HG03439 (cell line): ENCODE results near the gene MARK4.
"Not testable (repeated sequence)": the region's sequence is repeated elsewhere in the genome, so short reads cannot be mapped to it uniquely, and the experiment has no call there.

ENCODE experiments used
- ATAC-seq: cut with Tn5 transposase; IDR thresholded peaks from one replicate; pipeline ENCODE4 v1.9.1; 2021; ENCODE audit warnings: mild to moderate bottlenecking, moderate library complexity; ENCODE audit not compliant: unreplicated experiment

MARK4 gene

DNA sequence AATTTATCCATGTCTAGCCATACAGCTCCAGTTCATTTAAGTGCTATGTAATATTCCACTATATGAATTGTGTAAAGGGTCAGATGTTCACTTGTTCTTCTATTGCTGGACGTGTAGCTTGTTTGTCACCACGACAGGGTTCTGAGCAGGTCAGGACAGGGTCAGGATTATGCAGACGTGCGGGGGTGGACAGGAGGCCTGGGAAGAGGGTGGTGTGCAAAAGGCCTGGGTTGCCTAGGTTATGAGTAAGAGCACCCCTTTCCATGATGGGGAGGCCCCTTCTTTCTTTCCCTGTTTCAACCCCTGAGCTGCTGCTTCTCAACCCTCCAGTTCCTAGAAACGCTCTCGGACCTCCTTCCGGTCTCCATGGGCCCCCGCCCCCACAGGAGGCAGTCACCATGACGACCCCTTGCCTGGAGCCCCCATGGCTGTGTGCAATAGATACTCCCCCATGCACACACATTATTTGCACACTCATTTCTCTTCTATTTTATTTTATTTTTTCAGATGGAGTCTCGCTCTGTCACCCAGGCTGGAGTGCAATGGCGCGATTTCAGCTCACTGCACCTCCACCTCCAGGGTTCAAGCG is 7.8 kb upstream of the MARK4 start:
- no peak for ATAC-seq

DNA sequence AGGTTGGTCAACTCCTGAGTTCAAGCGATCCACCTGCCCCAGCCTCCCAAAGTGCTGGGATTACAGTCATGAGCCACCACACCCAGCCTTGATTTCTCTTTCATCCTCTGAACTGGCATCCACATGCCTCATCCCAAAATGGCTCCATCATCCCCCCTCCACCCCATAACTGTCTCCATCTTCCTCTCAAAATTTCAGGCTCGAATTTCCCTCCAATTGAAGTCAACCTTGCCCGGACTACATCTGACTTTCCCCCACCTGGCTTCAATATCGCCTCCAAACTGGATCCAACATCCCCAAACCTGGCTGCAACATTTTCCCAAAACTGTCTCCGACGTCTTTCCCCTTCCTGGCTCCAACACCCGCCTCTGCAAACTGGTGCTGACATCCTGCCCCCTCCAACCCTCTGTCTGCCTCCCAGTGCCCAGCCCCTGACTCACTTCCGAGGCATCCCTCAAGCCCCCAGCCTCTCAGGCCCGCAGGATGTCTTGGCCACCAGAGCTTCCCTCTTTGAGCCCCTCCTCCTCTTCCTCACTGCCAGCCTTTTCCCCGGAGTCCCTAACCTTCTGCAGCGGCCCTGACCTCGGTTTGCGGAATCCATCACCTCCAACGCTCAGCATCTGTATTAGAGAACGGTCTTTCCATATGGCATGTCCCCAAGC is 6.8 kb upstream of the MARK4 start:
- ATAC-seq: no peak

DNA sequence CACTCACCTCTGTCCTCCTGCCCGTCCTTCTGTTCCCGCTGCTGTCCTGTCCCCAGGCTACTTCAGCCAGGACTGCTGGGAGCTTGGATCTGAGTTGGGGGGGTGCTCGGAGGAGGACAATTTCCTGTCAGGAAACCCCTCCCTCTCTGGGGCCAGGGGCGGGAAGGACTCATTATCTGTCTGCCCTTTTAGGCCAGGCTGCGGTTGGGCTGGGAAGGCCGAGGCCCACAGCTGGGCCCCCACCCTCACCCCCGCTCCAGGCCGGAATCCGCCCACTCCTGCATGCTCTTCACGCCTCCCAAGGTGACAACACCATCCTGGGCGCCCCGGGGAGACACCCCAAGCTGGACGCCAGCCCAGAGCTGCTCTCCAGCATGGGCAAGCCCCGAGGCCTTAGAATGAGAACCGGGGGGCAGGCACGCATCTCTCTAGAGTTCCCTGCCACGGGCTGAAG is 5.7 kb upstream of the MARK4 start, which contains the start of gene EXOC3L2:
EXOC3L2 (minus strand) TSS at position 74 of the 454 bp plus-strand sequence. CDS start 6,362 bp downstream, outside the sequence.
- no peak for ATAC-seq

DNA sequence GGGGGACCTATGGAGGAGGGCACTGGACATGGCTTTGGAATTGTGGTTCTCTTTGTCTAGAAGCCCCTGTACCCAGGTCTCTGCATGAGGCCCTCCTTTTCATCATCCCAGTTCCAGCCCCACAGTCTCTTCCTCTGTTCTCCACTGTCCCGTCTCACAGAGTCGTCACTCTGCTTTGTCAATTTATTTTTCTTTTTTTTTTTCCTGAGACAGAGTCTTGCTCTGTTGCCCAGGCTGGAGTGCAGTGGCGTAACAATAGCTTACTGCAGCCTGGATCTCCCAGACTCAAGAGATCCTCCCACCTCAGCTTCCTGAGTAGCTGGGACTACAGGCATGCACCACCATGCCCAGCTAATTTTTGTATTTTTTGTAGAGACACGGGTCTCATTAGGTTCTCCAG is 5.2 kb upstream of the MARK4 start:
- ATAC-seq: no peak

DNA sequence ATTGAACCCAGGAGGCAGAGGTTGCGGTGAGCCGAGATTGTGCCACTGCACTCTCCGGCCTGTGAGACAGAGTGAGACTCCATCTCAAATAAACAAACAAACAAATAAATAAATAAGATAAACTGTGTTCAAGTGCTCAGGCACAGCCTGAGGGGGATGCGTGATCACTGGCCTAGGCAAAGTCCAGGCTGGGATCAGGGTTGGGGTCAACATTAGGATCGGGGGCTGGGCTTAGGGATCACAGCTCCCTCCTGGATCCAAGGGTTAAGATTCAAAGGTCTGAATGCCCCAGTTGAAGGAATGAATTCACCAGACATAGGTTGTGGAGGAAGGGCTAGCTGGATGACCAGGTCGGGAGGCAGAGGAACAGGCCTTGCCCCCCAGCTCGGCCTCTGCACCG is 3.9 kb upstream of the MARK4 start:
- no peak for ATAC-seq

DNA sequence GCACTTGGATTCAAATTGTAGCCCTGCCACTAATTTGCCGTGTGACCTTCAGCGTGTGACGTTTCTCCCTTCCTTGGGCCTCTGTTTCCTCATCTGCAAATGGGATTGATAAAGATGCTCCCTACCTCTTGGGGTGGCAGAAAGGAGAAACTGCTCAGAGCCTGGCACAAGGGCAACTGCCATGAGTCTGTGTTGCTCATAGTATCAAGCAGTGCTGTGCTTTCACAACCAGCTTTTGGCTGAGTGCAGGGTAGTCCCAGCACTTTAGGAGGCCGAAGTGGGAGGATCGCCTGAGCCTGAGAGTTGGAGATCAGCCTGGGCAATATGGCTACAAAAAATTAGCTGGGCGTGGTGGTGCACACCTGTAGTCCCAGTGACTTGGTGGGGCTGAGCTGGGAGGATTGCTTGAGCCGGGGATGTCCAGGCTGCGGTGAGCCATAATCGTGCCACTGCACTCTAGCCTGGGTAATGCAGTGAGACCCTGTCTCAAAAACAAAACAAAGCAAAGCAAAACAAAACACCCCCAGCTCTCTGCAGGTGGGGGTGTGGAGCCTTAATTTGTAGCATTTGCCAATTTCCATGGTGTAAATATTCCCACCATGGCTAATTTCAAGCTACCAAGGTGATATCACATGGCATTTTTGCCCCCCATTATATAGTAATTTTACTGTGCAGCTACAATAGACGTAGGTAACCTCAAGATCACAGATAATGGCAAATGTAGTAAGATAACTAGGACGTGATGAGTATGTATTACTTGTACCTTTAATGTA is 1.6 kb upstream of the MARK4 start:
- ATAC-seq: no peak

DNA sequence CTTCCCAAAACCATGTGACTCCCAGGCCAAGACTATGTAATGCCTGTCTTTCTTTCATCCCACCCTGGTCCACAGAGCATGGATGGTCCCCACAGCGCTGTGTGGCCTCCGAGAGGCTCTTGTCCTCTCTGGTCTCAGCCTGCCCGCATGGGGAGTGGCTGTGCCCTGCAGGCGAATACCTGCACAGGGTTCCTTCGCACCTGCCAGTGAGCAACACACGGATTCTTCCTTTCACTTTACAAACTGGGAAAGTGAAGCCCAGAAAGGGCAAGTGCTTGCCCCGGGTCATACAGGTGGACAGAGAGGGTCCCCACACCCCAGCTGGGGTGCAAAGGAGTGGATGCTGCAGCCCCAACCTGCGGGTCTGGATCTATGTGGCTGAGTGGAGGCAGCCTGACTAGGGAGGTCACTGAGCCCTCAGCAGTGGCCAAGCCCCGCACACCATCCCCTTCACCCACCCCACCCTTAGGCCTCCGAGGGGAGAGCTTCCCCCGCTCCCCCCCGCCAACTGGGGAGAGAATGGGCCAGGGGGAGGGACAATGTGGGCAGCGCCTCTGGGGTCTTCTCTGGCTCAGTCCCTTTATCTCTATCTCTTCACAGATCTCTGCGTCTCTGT is 747 bp upstream of the MARK4 start:
- no peak for ATAC-seq

DNA sequence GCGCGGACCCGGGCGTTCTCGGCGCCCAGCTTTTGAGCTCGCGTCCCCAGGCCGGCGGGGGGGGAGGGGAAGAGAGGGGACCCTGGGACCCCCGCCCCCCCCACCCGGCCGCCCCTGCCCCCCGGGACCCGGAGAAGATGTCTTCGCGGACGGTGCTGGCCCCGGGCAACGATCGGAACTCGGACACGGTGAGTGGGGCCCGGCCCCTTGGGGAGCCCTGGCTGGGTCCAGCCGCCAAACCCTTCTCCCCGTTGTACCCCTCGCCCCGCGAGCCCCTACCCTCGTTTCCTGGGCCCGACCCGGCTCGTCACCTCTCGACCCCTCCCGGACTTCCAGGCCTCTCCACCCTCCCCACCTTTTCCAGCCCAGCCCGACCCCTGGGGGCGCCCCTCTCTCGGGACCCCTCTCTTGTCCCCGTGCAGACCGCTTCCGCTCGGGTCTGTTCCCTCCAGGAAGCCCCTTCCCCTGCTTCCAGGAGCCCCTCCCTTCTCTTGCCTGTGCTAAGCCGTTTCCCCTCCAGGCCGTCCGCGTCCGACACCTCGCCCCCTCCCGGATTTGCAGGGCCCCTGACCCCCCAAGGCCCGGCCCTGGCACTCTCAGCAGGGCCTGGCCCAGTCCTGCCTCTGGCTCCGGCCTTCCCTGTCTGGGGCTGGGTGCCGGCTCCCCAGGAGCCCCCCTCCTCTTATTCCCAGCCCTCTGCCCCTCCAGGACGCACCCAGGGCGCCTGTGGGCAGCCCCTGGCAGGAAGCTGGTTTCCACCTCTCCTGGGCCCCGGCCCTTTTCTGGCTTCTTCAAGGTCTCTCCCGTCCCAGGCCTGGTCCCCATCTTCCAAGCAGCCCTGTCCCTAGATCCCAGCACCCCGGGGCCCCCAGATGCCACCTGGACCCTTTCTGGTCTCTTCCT is 632 bp downstream of the MARK4 start:
- ATAC-seq: no peak

DNA sequence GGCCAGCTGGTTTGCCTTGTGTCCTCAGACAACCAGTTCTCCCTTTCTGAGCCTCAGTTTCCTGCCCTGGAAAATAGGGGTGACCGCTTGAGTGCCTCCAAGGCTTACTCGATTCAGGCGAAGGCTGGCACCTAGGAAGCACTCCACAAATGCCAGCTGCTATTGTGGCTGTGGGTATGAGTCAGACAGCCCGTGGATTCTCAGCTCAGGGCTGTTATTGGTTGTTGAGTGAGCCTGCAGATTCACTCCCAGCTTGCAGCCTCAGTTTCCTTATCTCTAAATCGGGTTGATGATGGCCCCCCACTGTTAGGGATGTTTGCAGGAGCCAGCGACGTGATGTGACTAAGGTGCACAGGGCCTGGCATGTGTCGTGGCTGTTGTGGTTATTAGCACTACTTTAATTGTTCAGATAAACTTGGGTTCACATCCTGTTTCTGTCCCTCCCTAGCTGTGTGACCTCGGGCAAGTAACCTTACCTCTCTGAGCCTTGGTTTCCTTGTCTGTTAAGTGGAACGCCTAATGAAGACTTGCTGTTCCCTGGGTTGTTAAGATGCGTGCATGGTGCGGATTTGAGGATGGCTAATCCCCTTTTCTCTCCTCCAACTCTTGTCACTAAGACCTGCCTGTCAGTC is 2.4 kb downstream of the MARK4 start:
- ATAC-seq: no peak

DNA sequence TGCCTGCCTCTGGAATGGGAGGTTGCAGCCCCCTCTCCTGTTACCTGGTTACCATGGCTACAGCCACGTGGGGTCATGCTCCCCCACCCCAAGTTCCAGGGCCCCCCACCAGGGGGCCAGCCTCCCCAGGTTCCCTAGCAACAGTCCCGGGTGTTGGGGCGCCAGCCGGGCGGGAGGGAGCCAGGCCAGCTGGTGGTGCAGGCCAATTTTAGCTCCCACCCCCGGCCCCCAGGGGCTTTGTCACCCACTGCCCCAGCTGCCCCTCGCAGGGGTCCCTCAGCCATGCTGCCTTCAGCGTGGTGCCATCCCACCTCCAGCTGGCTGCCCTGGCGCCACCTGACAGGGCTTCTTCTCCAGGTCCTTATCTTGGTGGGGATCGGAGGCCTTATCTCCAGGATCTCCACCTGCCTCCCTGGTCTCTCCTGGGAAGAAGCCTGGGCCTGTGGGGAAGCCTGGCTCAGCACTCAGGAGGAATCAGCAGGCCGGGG is 3.0 kb downstream of the MARK4 start:
- no peak for ATAC-seq

DNA sequence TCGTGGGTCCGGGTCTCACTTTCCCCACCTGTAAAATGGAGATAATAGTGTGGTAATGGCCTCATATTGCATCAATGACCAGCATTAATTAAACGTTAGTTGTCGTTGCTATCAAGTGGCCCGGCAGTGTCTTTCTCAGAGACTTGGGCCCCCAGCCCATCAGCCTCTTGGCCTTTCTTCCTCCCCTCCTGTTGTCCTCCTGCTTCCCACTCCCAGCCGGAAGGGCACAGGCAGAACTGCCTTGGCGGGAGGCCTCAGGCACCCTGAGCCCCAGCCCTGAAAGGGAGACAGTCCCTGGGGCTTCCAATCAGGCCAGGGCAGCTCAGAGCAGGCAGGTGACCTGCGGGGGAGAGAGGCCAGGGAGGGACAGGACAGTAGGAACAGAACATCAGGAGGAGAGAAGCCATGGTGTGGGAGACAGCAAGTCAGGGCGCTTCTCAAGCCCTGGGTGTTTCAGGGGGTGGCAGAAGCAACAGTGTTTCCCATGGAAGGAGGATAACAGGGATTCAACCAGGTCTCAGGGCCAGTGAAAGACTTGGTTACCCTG is 4.6 kb downstream of the MARK4 start:
- ATAC-seq: no peak

DNA sequence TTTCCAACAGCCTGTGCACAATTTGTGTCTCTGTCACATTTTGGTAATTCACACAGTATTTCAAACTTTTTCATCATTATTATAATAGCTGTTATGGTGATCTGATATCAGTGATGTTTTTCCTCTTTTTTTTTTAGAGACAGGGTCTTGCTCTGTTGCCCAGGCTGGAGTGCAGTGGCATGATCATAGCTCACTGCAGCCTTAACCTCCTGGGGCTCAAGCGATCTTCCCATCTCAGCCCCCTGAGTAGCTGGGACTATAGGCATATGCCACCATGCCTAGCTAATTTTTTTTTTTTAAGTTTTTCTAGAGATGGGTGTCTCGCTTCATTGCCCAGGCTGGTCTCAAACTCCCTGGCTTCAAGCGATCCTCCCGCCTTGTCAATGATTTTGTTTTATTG is 5.8 kb downstream of the MARK4 start:
- ATAC-seq: no peak

DNA sequence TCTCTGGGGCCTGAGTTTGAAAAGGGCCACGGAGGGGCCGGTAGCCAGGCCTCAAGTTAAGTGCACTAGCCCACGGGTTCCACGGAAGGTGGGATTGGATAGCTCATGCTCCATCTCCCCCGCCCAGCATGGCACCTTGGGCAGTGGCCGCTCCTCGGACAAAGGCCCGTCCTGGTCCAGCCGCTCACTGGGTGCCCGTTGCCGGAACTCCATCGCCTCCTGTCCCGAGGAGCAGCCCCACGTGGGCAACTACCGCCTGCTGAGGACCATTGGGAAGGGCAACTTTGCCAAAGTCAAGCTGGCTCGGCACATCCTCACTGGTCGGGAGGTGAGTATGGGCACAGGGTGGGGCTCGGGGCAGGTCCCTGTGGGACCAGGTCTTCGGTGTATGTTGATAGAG is 7.8 kb downstream of the MARK4 start:
- no peak for ATAC-seq

DNA sequence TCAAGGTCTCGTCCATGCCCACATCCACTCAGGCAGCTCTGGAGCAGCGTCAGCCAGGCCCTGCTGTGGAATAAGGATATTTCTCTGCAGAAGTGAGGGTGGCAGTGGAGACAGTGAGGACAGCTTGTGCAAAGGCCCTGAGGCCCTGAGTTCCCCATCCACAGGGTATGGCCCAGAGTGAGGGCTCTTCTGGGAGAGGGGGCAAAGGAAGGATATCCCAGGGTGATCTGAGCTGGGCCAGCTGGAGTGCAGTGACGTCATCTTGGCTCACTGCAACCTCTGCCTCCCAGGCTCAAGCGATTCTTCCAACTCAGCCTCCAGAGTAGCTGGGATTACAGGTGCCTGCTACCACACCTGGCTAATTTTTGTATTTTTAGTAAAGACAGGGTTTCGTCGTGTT is 11.5 kb downstream of the MARK4 start:
- no peak for ATAC-seq

DNA sequence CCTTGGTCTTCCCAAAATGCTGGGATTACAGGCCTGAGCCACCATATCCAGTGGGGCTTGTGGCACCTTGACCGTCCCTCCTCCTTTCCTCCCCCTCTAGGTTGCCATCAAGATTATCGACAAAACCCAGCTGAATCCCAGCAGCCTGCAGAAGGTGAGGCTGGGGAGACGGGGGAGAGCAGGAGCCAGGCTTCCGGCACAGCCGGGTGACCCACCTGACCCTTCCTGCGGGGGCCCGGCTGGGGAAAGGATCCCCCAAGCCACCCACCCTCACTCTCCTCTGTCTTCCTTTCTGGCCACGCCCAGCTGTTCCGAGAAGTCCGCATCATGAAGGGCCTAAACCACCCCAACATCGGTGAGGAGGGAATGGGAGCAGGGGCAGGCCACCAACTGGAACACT is 11.9 kb downstream of the MARK4 start:
- no peak for ATAC-seq

DNA sequence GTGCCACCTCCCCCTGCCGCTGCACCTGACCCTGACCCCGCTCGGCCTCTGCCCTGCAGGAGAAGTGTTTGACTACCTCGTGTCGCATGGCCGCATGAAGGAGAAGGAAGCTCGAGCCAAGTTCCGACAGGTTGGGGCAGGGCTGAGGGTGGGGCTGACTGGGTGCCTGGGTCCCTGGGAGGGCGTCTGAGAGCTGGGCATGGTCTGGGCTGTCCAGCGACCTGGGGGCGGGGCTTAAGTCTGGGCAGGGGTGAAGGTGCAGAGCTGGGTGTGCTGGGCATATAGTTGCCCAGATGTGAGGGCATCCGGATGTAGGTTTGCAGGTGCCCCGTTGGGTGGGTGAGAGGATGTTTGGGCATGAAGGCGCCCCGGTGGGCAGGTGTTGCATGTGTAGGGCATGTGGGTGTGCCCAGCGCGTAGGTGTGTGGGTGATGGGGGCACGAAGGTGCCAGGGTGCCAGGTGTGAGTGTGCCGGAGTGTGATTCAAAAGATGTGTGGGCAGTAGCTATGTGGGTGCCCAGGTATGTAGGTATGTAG is 13.8 kb downstream of the MARK4 start:
- ATAC-seq: no peak

DNA sequence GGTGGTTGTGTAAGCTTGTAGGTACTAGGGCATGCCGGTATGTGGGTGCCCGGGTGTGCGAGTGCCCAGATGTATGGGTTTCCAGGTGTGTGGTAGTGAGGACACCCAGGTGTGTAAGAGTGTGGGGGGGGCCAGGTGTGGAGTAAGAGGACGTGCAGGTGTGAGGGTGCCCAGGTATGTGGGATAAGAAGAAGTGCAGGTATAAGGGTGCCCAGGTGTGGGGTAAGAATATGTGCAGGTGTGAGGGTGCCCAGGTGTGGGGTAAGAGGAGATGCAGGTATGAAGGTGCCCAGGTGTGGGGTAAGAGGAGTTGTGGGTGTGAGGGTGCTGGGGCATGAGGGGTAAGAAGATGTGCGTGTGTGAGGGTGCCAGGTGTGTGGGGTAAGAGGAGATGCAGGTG is 14.3 kb downstream of the MARK4 start:
- ATAC-seq: no peak

DNA sequence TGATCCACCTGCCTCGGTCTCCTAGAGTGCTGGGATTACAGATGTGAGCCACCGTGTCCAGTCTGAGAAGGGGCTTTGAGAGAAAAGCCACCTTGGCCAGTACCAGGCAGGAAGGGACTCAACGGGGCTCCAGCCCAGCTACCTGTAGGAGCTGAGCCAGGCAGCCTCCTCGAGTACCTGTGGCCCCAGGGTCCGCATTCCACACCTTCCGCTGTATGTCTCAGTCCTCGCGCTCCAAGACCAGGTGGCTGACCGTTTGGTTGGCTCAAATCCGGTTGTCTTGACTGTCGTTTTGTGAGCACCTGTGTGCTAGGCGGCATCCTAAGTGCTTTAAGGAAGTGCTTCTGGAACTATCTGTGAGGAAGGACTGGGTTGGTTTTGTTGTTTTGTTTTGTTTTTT is 16.2 kb downstream of the MARK4 start:
- ATAC-seq: no peak

DNA sequence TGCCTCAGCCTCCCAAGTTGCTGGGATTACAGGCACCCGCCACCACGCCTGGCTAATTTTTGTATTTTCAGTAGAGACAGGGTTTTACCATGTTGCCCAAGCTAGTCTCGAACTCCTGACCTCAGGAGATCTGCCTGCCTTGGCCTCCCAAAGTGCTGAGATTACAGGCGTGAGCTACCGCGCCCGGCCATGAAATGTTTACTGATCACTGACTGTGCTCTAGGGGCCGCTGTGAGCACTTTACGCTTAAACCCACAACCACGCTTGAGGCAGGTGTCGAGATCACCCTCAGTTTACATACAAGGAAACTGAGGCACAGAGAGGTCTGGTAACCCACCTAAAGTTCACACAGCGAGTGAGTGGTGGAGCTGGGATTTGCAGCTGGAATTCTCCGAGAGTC is 18.9 kb downstream of the MARK4 start:
- not testable (repeated sequence) for ATAC-seq
